Spleen (tissue), 11 donors: Measurements from ENCODE around the gene PCDHGB5. TPM values are rescaled to one million over a fixed set of nuclear protein-coding genes. Genes with fewer than 3 reads are reported as not detected.

Experiments
- DNase-seq: peaks from one replicate; pipeline ENCODE4 v3.0.0-alpha.2; 2020
- H3K27ac ChIP-seq, 8 donors: fragments of 200-600 bp; sonication (generic) in 7 of 8; 1 replicate in 4 of 8; 2 replicates in 4 of 8; pipeline versions ENCODE4 v1.5.0 to v1.8.0; 2016 to 2021; ENCODE audit warnings: inconsistent platforms in 4 of 8, mild to moderate bottlenecking in 4 of 8, moderate library complexity in 1 of 8
- H3K27me3 ChIP-seq, 7 donors: fragments of 200-600 bp; sonication (generic) in 6 of 7; replicated peaks in 1 of 7; 1 replicate in 4 of 7; 2 replicates in 3 of 7; pipeline versions ENCODE4 v1.5.0 to v1.8.0; 2016 to 2021; ENCODE audit warnings: inconsistent platforms in 3 of 7, mild to moderate bottlenecking in 1 of 7
- H3K36me3 ChIP-seq, 6 donors: fragments of 200-600 bp; sonication (generic) in 5 of 6; 1 replicate in 4 of 6; 2 replicates in 2 of 6; pipeline versions ENCODE4 v1.5.0 to v1.8.0; 2016 to 2021; ENCODE audit warnings: inconsistent platforms in 2 of 6
- H3K4me1 ChIP-seq, 6 donors: fragments of 200-600 bp; sonication (generic) in 5 of 6; 1 replicate in 3 of 6; 2 replicates in 3 of 6; pipeline versions ENCODE4 v1.5.0 to v1.8.0; 2016 to 2021; ENCODE audit warnings: inconsistent platforms in 3 of 6
- H3K4me3 ChIP-seq, 8 donors: fragments of 200-600 bp; sonication (generic) in 7 of 8; 1 replicate in 4 of 8; 2 replicates in 4 of 8; pipeline versions ENCODE4 v1.5.0 to v1.8.0; 2016 to 2021; ENCODE audit warnings: inconsistent platforms in 4 of 8, mild to moderate bottlenecking in 4 of 8, moderate library complexity in 2 of 8
- H3K9me3 ChIP-seq, 8 donors: fragments of 200-600 bp; sonication (generic) in 7 of 8; 1 replicate in 4 of 8; 2 replicates in 4 of 8; pipeline versions ENCODE4 v1.5.0 to v1.8.0; 2016 to 2021; ENCODE audit warnings: inconsistent platforms in 4 of 8
- CTCF ChIP-seq, 11 experiments: fragments of 200-600 bp in 7 of 11; fragments of 450-650 bp in 4 of 11; sonication (generic) in 4 of 11; IDR thresholded peaks in 8 of 11; conservative IDR thresholded peaks in 3 of 11; 1 replicate in 7 of 11; 2 replicates in 4 of 11; pipeline versions ENCODE4 v1.4.0 to v1.8.0; 2016 to 2021; ENCODE audit warnings: antibody characterized with exemption in 11 of 11, inconsistent platforms in 4 of 11, mild to moderate bottlenecking in 1 of 11
- POLR2A ChIP-seq, 3 donors: fragments of 450-650 bp; IDR thresholded peaks; one replicate each; pipeline ENCODE4 v1.5.1; 2017; ENCODE audit warnings: antibody characterized with exemption in 3 of 3, mild to moderate bottlenecking in 1 of 3
- POLR2AphosphoS5 ChIP-seq, 3 donors: sonication (generic); formaldehyde crosslinking; IDR thresholded peaks; one replicate each; pipeline ENCODE4 v1.5.1; 2017; ENCODE audit warnings: antibody characterized with exemption in 3 of 3
- WGBS, 5 donors: extraction: QIAGEN DNeasy Blood & Tissue Kit in 3 of 5; methylation state at CpG; one replicate each; pipeline versions ENCODE4 v1.1.5 to v1.1.7; 2013 to 2018; 5-methylcytosine and 5-hydroxymethylcytosine counted together
- intact Hi-C: fragments of 100-400 bp; cut with DNase I; formaldehyde crosslinking; loops from one replicate; pipeline ENCODE4 v1.15.0; 2023; ENCODE audit warnings: low total_unique reads
- polyA plus RNA-seq, 3 donors: library from polyadenylated mRNA; stranded (reverse); fragments of 200-250 nt; gene quantifications; one replicate each; pipeline ENCODE4 v1.2.1, GENCODE V29; 2013
- total RNA-seq, 7 donors: library from RNA; depleted of rRNA in 3 of 7; stranded (reverse); fragments of >200 nt in 3 of 7; fragmentation: NEBNext Ultra II Directional in 4 of 7; extraction: Animal tissue kit (Norgen Biotek cat#: 25700) in 4 of 7; gene quantifications; one replicate each; pipeline versions ENCODE4 v1.1.0 to v1.2.1, GENCODE V29; 2016 to 2021
- donor health status: healthy with polysubstance abuse.
- donor health status: DM: no; HTN: no; CAD: no; lungs with moderate emphysema.
- donor health status: DM: no; HTN: no; CAD: no.
- donor health status: Bipolar disorder and iron deficiency.
- donor health status: healthy.
- donor health status: DM: no; HTN: no; CAD: no.
- donor health status: DM: yes; HTN: yes; CAD: no.

Gene PCDHGB5
- total and polyA plus RNA-seq, 10 donors, result 0.07 to 8.0 (median 5.1) TPM

GRCh38 chr5:141439411-141440141, 41.8 kb downstream of the PCDHGB5 start:
- Histone ChIP-seq H3K9me3 (peaks cover 0 to 92% (median 70%) of the 10 kb centered on the region in 8 donors), H3K36me3 (no peaks in the 10 kb centered on the region), H3K27ac (no peak overlapping the region), H3K27me3 (no peaks in the 10 kb centered on the region), H3K4me3 (no peak overlapping the region), H3K4me1 (no peaks in the 10 kb centered on the region)
- intact Hi-C loops, result no loop called here
- TF ChIP-seq POLR2A (IDR thresholded peaks at IDR 0.05) (no peak), POLR2AphosphoS5 (IDR thresholded peaks at IDR 0.05) (no peak), CTCF (IDR thresholded peaks at IDR 0.05 in 8 of 11, conservative IDR thresholded peaks at IDR 0.05 in 3 of 11) (no peak)
- no peak for DNase-seq
- WGBS, 5 donors, result 65 to 71% (median 69%) methylated on average over 10 of the region's 10 CpGs

DNA sequence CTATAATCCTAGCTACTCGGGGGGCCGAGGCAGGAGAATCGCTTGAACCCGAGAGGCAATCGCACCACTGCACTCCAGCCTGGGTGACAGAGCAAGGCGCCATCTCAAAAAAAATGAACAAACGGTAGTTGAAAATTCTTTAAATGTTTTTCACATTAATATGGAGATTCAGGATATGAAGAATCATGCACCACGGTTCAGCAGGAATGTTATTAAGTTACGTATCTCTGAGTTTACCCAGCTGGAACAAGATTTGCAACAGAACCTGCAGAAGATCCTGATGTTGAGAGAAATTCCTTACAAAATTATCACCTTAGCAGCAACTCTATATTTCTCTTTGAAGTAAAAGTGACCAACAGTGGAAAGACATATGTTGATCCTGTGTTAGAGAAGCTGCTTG, 42.6 kb downstream of the PCDHGB5 start:
- no peak for DNase-seq
- TF ChIP-seq POLR2A (IDR thresholded peaks at IDR 0.05) (no peak), POLR2AphosphoS5 (IDR thresholded peaks at IDR 0.05) (no peak), CTCF (IDR thresholded peaks at IDR 0.05 in 8 of 11, conservative IDR thresholded peaks at IDR 0.05 in 3 of 11) (no peak)
- intact Hi-C loops, result no loop called here
- Histone ChIP-seq H3K27me3 (no peaks in the 10 kb centered on the region), H3K27ac (no peak overlapping the region), H3K4me1 (no peaks in the 10 kb centered on the region), H3K4me3 (no peak overlapping the region), H3K9me3 (peaks cover 0 to 92% (median 65%) of the 10 kb centered on the region in 8 donors), H3K36me3 (no peaks in the 10 kb centered on the region)
- WGBS, 5 donors, result 92 to 95% (median 94%) methylated on average over 9 of the region's 9 CpGs

- Histone ChIP-seq H3K27ac (no peak overlapping the region), H3K9me3 (peaks cover 0 to 80% (median 53%) of the 10 kb centered on the region in 8 donors), H3K4me1 (no peaks in the 10 kb centered on the region), H3K36me3 (no peaks in the 10 kb centered on the region), H3K4me3 (no peak overlapping the region), H3K27me3 (no peaks in the 10 kb centered on the region)
- intact Hi-C loops, result no loop called here
- no peak for DNase-seq
- 58 to 69% (median 63%) methylated on average over 43 to 50 of the region's 50 CpGs for WGBS, 5 donors
- TF ChIP-seq POLR2AphosphoS5 (IDR thresholded peaks at IDR 0.05) (peak in 1 of 3 donors; percentile 23), CTCF (IDR thresholded peaks at IDR 0.05 in 8 of 11, conservative IDR thresholded peaks at IDR 0.05 in 3 of 11) (no peak), POLR2A (IDR thresholded peaks at IDR 0.05) (no peak)
Measured at GRCh38 chr5:141441571-141442170, 43.9 kb downstream of the PCDHGB5 start.

Other genes starting within 250 kb of the PCDHGB5 start
Only the 30 nearest of the 37 such genes appear.
- gene PCDHB9, start 210.8 kb upstream of the PCDHGB5 start, total RNA-seq, result 1 to 10 TPM in 5 of 7 donors, under 1 TPM in 2; 0.40 to 4.9 (median 1.5) TPM
- gene PCDHB9, start 210.8 kb upstream of the PCDHGB5 start, polyA plus RNA-seq, result under 1 TPM; 0.06 to 0.19 (median 0.09) TPM
- 1 to 10 TPM in 4 of 7 donors, under 1 TPM in 3; 0.74 to 2.7 (median 1.4) TPM for gene PCDHB10, start 205.6 kb upstream of the PCDHGB5 start, total RNA-seq
- gene PCDHB10, start 205.6 kb upstream of the PCDHGB5 start, polyA plus RNA-seq, result under 1 TPM; 0.09 to 0.26 (median 0.15) TPM
- gene PCDHB11, start 198.3 kb upstream of the PCDHGB5 start, total RNA-seq, result 1 to 10 TPM in 5 of 7 donors, under 1 TPM in 2; 0.68 to 3.4 (median 1.2) TPM
- under 1 TPM; 0.07 to 0.19 (median 0.14) TPM for gene PCDHB11, start 198.3 kb upstream of the PCDHGB5 start, polyA plus RNA-seq
- gene PCDHB12, start 189.2 kb upstream of the PCDHGB5 start, total RNA-seq, result 1 to 10 TPM; 1.1 to 2.4 (median 1.8) TPM
- gene PCDHB12, start 189.2 kb upstream of the PCDHGB5 start, polyA plus RNA-seq, result under 1 TPM; 0.11 to 0.16 (median 0.11) TPM
- 1 to 10 TPM; 1.4 to 6.8 (median 4.0) TPM for gene PCDHB13, start 184.0 kb upstream of the PCDHGB5 start, total RNA-seq
- gene PCDHB13, start 184.0 kb upstream of the PCDHGB5 start, polyA plus RNA-seq, result under 1 TPM; 0.09 to 0.38 (median 0.12) TPM
- gene PCDHB14, start 174.6 kb upstream of the PCDHGB5 start, total RNA-seq, result 1 to 10 TPM; 1.6 to 5.9 (median 2.8) TPM
- under 1 TPM; 0.27 to 0.93 (median 0.30) TPM for gene PCDHB14, start 174.6 kb upstream of the PCDHGB5 start, polyA plus RNA-seq
- 1 to 10 TPM; 1.7 to 5.6 (median 3.8) TPM for gene PCDHB15, start 152.6 kb upstream of the PCDHGB5 start, total RNA-seq
- 1 to 10 TPM in 1 of 3 donors, under 1 TPM in 2; 0.42 to 1.1 (median 0.72) TPM for gene PCDHB15, start 152.6 kb upstream of the PCDHGB5 start, polyA plus RNA-seq
- gene SLC25A2, start 93.9 kb upstream of the PCDHGB5 start, total RNA-seq, result 1 to 10 TPM in 6 of 7 donors, under 1 TPM in 1; 0.57 to 3.0 (median 2.2) TPM
- gene SLC25A2, start 93.9 kb upstream of the PCDHGB5 start, polyA plus RNA-seq, result under 1 TPM; 0.05 to 0.22 (median 0.07) TPM
- 10 to 100 TPM; 67.6 to 80.6 (median 75.7) TPM for gene TAF7, start 77.2 kb upstream of the PCDHGB5 start, total RNA-seq
- gene TAF7, start 77.2 kb upstream of the PCDHGB5 start, polyA plus RNA-seq, result 100 to 1,000 TPM in 2 of 3 donors, 10 to 100 TPM in 1; 91.1 to 112 (median 111) TPM
- gene PCDHGA1, start 67.4 kb upstream of the PCDHGB5 start, total RNA-seq, result under 1 TPM in 6 of 7 donors, not detected in 1; 0.17 to 0.52 (median 0.36) TPM
- under 1 TPM; 0.04 to 0.06 (median 0.06) TPM for gene PCDHGA1, start 67.4 kb upstream of the PCDHGB5 start, polyA plus RNA-seq
- gene PCDHGA2, start 59.2 kb upstream of the PCDHGB5 start, total RNA-seq, result 1 to 10 TPM in 6 of 7 donors, under 1 TPM in 1; 0.84 to 3.9 (median 1.8) TPM
- gene PCDHGA2, start 59.2 kb upstream of the PCDHGB5 start, polyA plus RNA-seq, result under 1 TPM; 0.04 to 0.19 (median 0.06) TPM
- gene PCDHGA3, start 54.1 kb upstream of the PCDHGB5 start, total RNA-seq, result 1 to 10 TPM in 5 of 7 donors, under 1 TPM in 2; 0.60 to 4.4 (median 2.1) TPM
- under 1 TPM in 1 of 3 donors, not detected in 2; 0.22 TPM for gene PCDHGA3, start 54.1 kb upstream of the PCDHGB5 start, polyA plus RNA-seq
- gene PCDHGB1, start 47.8 kb upstream of the PCDHGB5 start, total RNA-seq, result 1 to 10 TPM in 6 of 7 donors, under 1 TPM in 1; 0.87 to 3.7 (median 1.6) TPM
- under 1 TPM in 2 of 3 donors, not detected in 1; 0.04 to 0.10 TPM for gene PCDHGB1, start 47.8 kb upstream of the PCDHGB5 start, polyA plus RNA-seq
- gene PCDHGA4, start 42.9 kb upstream of the PCDHGB5 start, total RNA-seq, result 1 to 10 TPM; 1.4 to 4.5 (median 2.7) TPM
- under 1 TPM; 0.04 to 0.16 (median 0.05) TPM for gene PCDHGA4, start 42.9 kb upstream of the PCDHGB5 start, polyA plus RNA-seq
- 1 to 10 TPM; 1.7 to 4.5 (median 3.5) TPM for gene PCDHGB2, start 38.0 kb upstream of the PCDHGB5 start, total RNA-seq
- under 1 TPM in 2 of 3 donors, not detected in 1; 0.09 to 0.22 TPM for gene PCDHGB2, start 38.0 kb upstream of the PCDHGB5 start, polyA plus RNA-seq
- gene PCDHGA5, start 33.8 kb upstream of the PCDHGB5 start, total RNA-seq, result 1 to 10 TPM; 1.4 to 3.1 (median 2.3) TPM
- under 1 TPM in 2 of 3 donors, not detected in 1; 0.04 to 0.22 TPM for gene PCDHGA5, start 33.8 kb upstream of the PCDHGB5 start, polyA plus RNA-seq
- 1 to 10 TPM; 1.3 to 5.0 (median 3.9) TPM for gene PCDHGB3, start 27.7 kb upstream of the PCDHGB5 start, total RNA-seq
- under 1 TPM; 0.06 to 0.38 (median 0.09) TPM for gene PCDHGB3, start 27.7 kb upstream of the PCDHGB5 start, polyA plus RNA-seq
- gene PCDHGA6, start 24.1 kb upstream of the PCDHGB5 start, total RNA-seq, result 1 to 10 TPM; 2.2 to 5.0 (median 4.2) TPM
- gene PCDHGA6, start 24.1 kb upstream of the PCDHGB5 start, polyA plus RNA-seq, result under 1 TPM; 0.35 to 0.58 (median 0.54) TPM
- gene PCDHGA7, start 15.2 kb upstream of the PCDHGB5 start, total RNA-seq, result 1 to 10 TPM; 1.2 to 5.4 (median 2.0) TPM
- gene PCDHGA7, start 15.2 kb upstream of the PCDHGB5 start, polyA plus RNA-seq, result under 1 TPM; 0.18 to 0.29 (median 0.22) TPM
- 1 to 10 TPM; 1.6 to 3.9 (median 3.0) TPM for gene PCDHGB4, start 10.2 kb upstream of the PCDHGB5 start, total RNA-seq
- gene PCDHGB4, start 10.2 kb upstream of the PCDHGB5 start, polyA plus RNA-seq, result under 1 TPM; 0.02 to 0.29 (median 0.14) TPM
- 1 to 10 TPM in 6 of 7 donors, under 1 TPM in 1; 0.70 to 3.9 (median 2.1) TPM for gene PCDHGA8, start 5.3 kb upstream of the PCDHGB5 start, total RNA-seq
- gene PCDHGA8, start 5.3 kb upstream of the PCDHGB5 start, polyA plus RNA-seq, result under 1 TPM in 2 of 3 donors, not detected in 1; 0.04 to 0.13 TPM
- gene PCDHGA9, start 4.8 kb downstream of the PCDHGB5 start, total RNA-seq, result 1 to 10 TPM; 2.6 to 9.6 (median 4.7) TPM
- under 1 TPM in 2 of 3 donors, not detected in 1; 0.11 to 0.29 TPM for gene PCDHGA9, start 4.8 kb downstream of the PCDHGB5 start, polyA plus RNA-seq
- 1 to 10 TPM; 3.1 to 6.8 (median 5.2) TPM for gene PCDHGB6, start 10.1 kb downstream of the PCDHGB5 start, total RNA-seq
- gene PCDHGB6, start 10.1 kb downstream of the PCDHGB5 start, polyA plus RNA-seq, result under 1 TPM; 0.13 to 0.42 (median 0.20) TPM
- 1 to 10 TPM; 2.5 to 6.9 (median 4.6) TPM for gene PCDHGA10, start 15.0 kb downstream of the PCDHGB5 start, total RNA-seq
- under 1 TPM; 0.15 to 0.35 (median 0.17) TPM for gene PCDHGA10, start 15.0 kb downstream of the PCDHGB5 start, polyA plus RNA-seq
- 10 to 100 TPM in 2 of 7 donors, 1 to 10 TPM in 5; 5.7 to 11.9 (median 8.1) TPM for gene PCDHGB7, start 19.7 kb downstream of the PCDHGB5 start, total RNA-seq
- under 1 TPM; 0.14 to 0.42 (median 0.15) TPM for gene PCDHGB7, start 19.7 kb downstream of the PCDHGB5 start, polyA plus RNA-seq
- 1 to 10 TPM; 1.8 to 5.7 (median 3.2) TPM for gene PCDHGA11, start 23.1 kb downstream of the PCDHGB5 start, total RNA-seq
- under 1 TPM; 0.13 to 0.26 (median 0.18) TPM for gene PCDHGA11, start 23.1 kb downstream of the PCDHGB5 start, polyA plus RNA-seq
- gene PCDHGA12, start 32.6 kb downstream of the PCDHGB5 start, total RNA-seq, result 1 to 10 TPM; 3.3 to 6.3 (median 5.4) TPM
- under 1 TPM; 0.02 to 0.54 (median 0.12) TPM for gene PCDHGA12, start 32.6 kb downstream of the PCDHGB5 start, polyA plus RNA-seq
- gene PCDHGC3, start 78.0 kb downstream of the PCDHGB5 start, total RNA-seq, result 10 to 100 TPM; 10.7 to 26.7 (median 22.5) TPM
- 10 to 100 TPM in 2 of 3 donors, 1 to 10 TPM in 1; 7.0 to 12.7 (median 10.3) TPM for gene PCDHGC3, start 78.0 kb downstream of the PCDHGB5 start, polyA plus RNA-seq
- gene PCDHGC4, start 87.1 kb downstream of the PCDHGB5 start, total RNA-seq, result 1 to 10 TPM; 1.3 to 3.9 (median 2.6) TPM
- gene PCDHGC4, start 87.1 kb downstream of the PCDHGB5 start, polyA plus RNA-seq, result under 1 TPM in 2 of 3 donors, not detected in 1; 0.03 TPM
- gene PCDHGC5, start 91.1 kb downstream of the PCDHGB5 start, total RNA-seq, result 1 to 10 TPM in 5 of 7 donors, under 1 TPM in 2; 0.93 to 2.5 (median 1.2) TPM
- under 1 TPM in 2 of 3 donors, not detected in 1; 0.02 to 0.10 TPM for gene PCDHGC5, start 91.1 kb downstream of the PCDHGB5 start, polyA plus RNA-seq